Activated CD4-positive, alpha-beta T cell treated with anti-CD3 and anti-CD28 coated beads for 36 hours (primary cell): ENCODE data around the gene NANOG. TPM values are rescaled to one million over a fixed set of nuclear protein-coding genes. Genes with fewer than 3 reads are reported as not detected.
A peak's percentile ranks its signal among the peaks of the same experiment; 100 is the strongest.
"Not testable (repeated sequence)": the region's sequence is repeated elsewhere in the genome, so short reads cannot be mapped to it uniquely, and the experiment has no call there.

ENCODE experiments used
- ATAC-seq: fragments of 200-7000 bp; cut with Tn5 transposase; one replicate; pipeline ENCODE4 v1.10.0; 2021; ENCODE audit warnings: mild to moderate bottlenecking, moderate library complexity
- CTCF ChIA-PET: fragments of 350-600 bp; sonication (Branson Sonifier 250); formaldehyde crosslinking; loops from one replicate; lab custom pipeline; 2021; ENCODE audit warnings: antibody characterized with exemption; lab: Charles Lee
- POLR2A ChIA-PET: fragments of 350-600 bp; sonication (Branson Sonifier 250); formaldehyde crosslinking; loops from one replicate; lab custom pipeline; 2021; ENCODE audit warnings: antibody characterized with exemption, inconsistent platforms; lab: Charles Lee
- DNase-seq: peaks from one replicate; pipeline ENCODE4 v3.0.0-alpha.2; 2020
- H3K27ac Mint-ChIP-seq: one replicate; pipeline ENCODE4 v1.8.0; 2021; ENCODE audit warnings: mixed read lengths
- H3K27me3 Mint-ChIP-seq: one replicate; pipeline ENCODE4 v1.8.0; 2021; ENCODE audit warnings: mixed read lengths
- H3K36me3 Mint-ChIP-seq: one replicate; pipeline ENCODE4 v1.8.0; 2021; ENCODE audit warnings: low read depth, mixed read lengths
- H3K4me1 Mint-ChIP-seq: one replicate; pipeline ENCODE4 v1.8.0; 2021; ENCODE audit warnings: mixed read lengths
- H3K4me3 Mint-ChIP-seq: one replicate; pipeline ENCODE4 v1.8.0; 2021; ENCODE audit warnings: mild to moderate bottlenecking, moderate library complexity, mixed read lengths
- H3K9me3 Mint-ChIP-seq: one replicate; pipeline ENCODE4 v1.8.0; 2021; ENCODE audit warnings: low read depth, mixed read lengths
- intact Hi-C, 2 experiments: fragments of 100-400 bp; cut with DNase I in 1 of 2; cut with micrococcal nuclease in 1 of 2; formaldehyde crosslinking; loops; one replicate each; pipeline versions ENCODE4 v1.14.2 to v1.15.1; 2022 to 2024; cut with DNase I, micrococcal nuclease
- total RNA-seq, 2 experiments: library from RNA; stranded (reverse); gene quantifications; one replicate each; pipeline ENCODE4 v1.2.3, GENCODE V29; 2021

Gene NANOG
- total RNA-seq, 2 experiments from 2014 or later, result not detected

GRCh38 chr12:7806319-7806718 is 17.1 kb downstream of the NANOG start:
- DNase-seq, H3K27me3 Mint-ChIP-seq, ATAC-seq, H3K4me1 Mint-ChIP-seq, POLR2A ChIA-PET, H3K4me3 Mint-ChIP-seq, H3K9me3 Mint-ChIP-seq, H3K27ac Mint-ChIP-seq, H3K36me3 Mint-ChIP-seq: not testable (repeated sequence)
- CTCF ChIA-PET, result interaction anchor here (0.6 to 6.3 kb wide), 24 partner anchors 8 to 860 kb away, joined by 3 to 55 read pairs (median 4); no protein-coding TSS in a partner anchor
- intact Hi-C loops, result loop anchor here (2.0 to 10.0 kb wide), 2 partner anchors 162 to 588 kb away; no protein-coding TSS in a partner anchor

DNA sequence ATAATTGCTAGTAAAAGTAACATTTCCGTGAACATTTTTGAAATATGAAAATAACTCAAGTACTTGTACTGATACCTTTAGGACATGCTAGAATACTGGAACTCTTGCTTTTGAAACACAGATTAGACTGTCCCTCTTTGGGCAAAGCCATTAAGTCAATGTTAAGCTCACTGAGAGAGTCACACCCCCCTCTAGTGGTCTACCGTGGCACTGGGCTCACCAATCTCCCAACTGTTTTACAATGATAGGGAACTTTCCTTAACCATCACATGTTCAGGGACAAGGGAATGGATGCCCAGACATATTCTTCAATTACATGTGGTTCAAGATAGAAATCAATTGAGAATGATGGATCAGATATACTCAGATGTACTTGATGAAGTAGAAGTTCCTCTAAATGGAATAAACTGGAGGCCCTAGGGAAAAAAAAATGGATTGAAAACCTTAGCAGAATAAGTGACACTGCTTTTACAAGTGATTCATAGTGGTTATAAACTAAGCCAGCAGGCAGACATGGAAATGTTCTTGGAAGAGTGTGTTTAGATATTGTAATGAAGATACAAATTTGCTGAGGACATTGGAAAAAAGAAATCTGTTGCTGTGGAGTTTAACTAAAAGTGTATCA is 17.8 kb downstream of the NANOG start:
- H3K4me3 Mint-ChIP-seq, result no peak overlapping the region
- intact Hi-C loops, result loop anchor here (1.0 to 10.0 kb wide), 4 partner anchors 130 to 588 kb away; no protein-coding TSS in a partner anchor
- ChIA-PET CTCF (interaction anchor here (0.6 to 6.3 kb wide), 23 partner anchors 7 to 859 kb away, joined by 3 to 55 read pairs (median 4); no protein-coding TSS in a partner anchor), POLR2A (no interaction called here)
- H3K27me3 Mint-ChIP-seq, result peaks cover 2% of the 10 kb centered on the region
- H3K27ac Mint-ChIP-seq, result no peak overlapping the region
- H3K36me3 Mint-ChIP-seq, result no peaks in the 10 kb centered on the region
- H3K4me1 Mint-ChIP-seq, result no peaks in the 10 kb centered on the region
- DNase-seq, result peak; percentile 81
- H3K9me3 Mint-ChIP-seq, result no peaks in the 10 kb centered on the region
- peak; percentile 66 for ATAC-seq

GRCh38 chr12:7825754-7826153 is 36.6 kb downstream of the NANOG start:
- H3K4me1 Mint-ChIP-seq, intact Hi-C loops, H3K36me3 Mint-ChIP-seq, CTCF ChIA-PET, H3K9me3 Mint-ChIP-seq, ATAC-seq, H3K27me3 Mint-ChIP-seq, H3K4me3 Mint-ChIP-seq, DNase-seq, POLR2A ChIA-PET, H3K27ac Mint-ChIP-seq: not testable (repeated sequence)

- H3K27ac Mint-ChIP-seq, H3K27me3 Mint-ChIP-seq, H3K4me3 Mint-ChIP-seq, DNase-seq, H3K4me1 Mint-ChIP-seq, H3K9me3 Mint-ChIP-seq, POLR2A ChIA-PET, ATAC-seq, H3K36me3 Mint-ChIP-seq: not testable (repeated sequence)
- intact Hi-C loops, result loop anchor here in 1 of 2 experiments (5.0 kb wide), 1 partner anchor 248 kb away; no protein-coding TSS in a partner anchor
- CTCF ChIA-PET, result interaction anchor here (1.2 kb wide), 1 partner anchor 28 kb away, joined by 3 read pairs; no protein-coding TSS in a partner anchor
Observed at GRCh38 chr12:7829737-7830136, 40.5 kb downstream of the NANOG start.

- ATAC-seq (peak; percentile 92), DNase-seq (peak; percentile 61)
- intact Hi-C loops, result loop anchor here in 1 of 2 experiments (1.0 to 5.0 kb wide), 2 partner anchors 163 to 245 kb away; no protein-coding TSS in a partner anchor
- Mint-ChIP-seq H3K36me3 (no peaks in the 10 kb centered on the region), H3K4me3 (no peak overlapping the region), H3K4me1 (peaks cover 3% of the 10 kb centered on the region), H3K9me3 (no peaks in the 10 kb centered on the region), H3K27me3 (no peaks in the 10 kb centered on the region), H3K27ac (no peak overlapping the region)
- ChIA-PET POLR2A (no interaction called here), CTCF (interaction anchor here (0.7 to 2.6 kb wide), 5 partner anchors 10 to 246 kb away, joined by 3 to 9 read pairs (median 5); no protein-coding TSS in a partner anchor)
Observed at GRCh38 chr12:7832059-7832696, 43.0 kb downstream of the NANOG start.

GRCh38 chr12:7833201-7833600 is 44.0 kb downstream of the NANOG start:
- H3K36me3 Mint-ChIP-seq, H3K9me3 Mint-ChIP-seq, H3K27me3 Mint-ChIP-seq, POLR2A ChIA-PET, ATAC-seq, H3K4me3 Mint-ChIP-seq, H3K27ac Mint-ChIP-seq, DNase-seq, H3K4me1 Mint-ChIP-seq: not testable (repeated sequence)
- intact Hi-C loops, result loop anchor here in 1 of 2 experiments (5.0 kb wide), 1 partner anchor 244 kb away; no protein-coding TSS in a partner anchor
- CTCF ChIA-PET, result interaction anchor here (2.6 kb wide), 1 partner anchor 11 kb away, joined by 9 read pairs; no protein-coding TSS in a partner anchor

DNA sequence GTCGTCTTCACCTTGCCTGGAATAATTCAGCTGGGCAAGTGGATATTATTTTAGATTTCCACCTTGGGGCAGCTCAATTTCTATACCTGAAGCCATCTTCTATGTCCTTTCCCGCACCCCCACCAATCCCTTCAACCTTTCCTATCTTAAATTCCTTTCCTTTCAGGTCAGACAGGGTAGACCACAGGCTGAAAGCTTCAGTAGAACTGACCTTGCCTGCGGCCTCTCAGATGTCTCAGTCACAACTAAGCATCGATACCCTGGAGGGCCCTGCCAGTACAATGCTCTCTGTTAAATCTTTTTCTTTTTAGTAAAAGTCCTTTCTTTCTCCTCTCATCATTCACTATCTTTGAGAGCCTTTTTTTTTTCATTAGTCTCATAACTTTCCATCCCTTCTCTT is 44.6 kb downstream of the NANOG start:
- intact Hi-C loops, result loop anchor here in 1 of 2 experiments (5.0 kb wide), 1 partner anchor 243 kb away; no protein-coding TSS in a partner anchor

DNA sequence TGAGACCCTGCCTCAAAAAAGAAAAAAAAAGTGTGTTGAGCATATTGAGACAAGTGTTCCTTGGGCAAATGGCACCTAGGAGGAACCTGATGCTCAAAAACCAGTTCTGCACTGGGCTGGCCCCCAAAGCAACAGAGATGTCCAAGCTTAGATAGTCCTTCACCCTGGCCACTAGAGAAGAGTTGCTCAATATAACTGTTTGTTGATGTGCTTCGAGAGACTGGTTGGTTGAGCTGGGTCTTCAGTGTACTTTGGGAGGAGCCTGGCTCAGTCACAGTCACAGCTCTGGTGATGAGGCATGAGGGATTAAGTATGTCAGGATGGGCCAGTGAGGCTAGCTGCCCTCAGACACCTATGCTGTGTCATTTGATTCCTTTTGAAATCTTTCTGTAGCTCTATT is 45.5 kb downstream of the NANOG start:
- no peaks in the 10 kb centered on the region for H3K9me3 Mint-ChIP-seq
- intact Hi-C loops, result loop anchor here in 1 of 2 experiments (5.0 kb wide), 1 partner anchor 243 kb away; no protein-coding TSS in a partner anchor
- ATAC-seq (no peak), DNase-seq (no peak)
- no peak overlapping the region for H3K27ac Mint-ChIP-seq
- no peak overlapping the region for H3K4me3 Mint-ChIP-seq
- ChIA-PET CTCF (interaction anchor here (0.6 to 1.1 kb wide), 3 partner anchors 8 to 890 kb away, joined by 3 to 4 read pairs (median 3); no protein-coding TSS in a partner anchor), POLR2A (no interaction called here)
- no peaks in the 10 kb centered on the region for H3K36me3 Mint-ChIP-seq
- H3K4me1 Mint-ChIP-seq, result peaks cover 3% of the 10 kb centered on the region
- H3K27me3 Mint-ChIP-seq, result no peaks in the 10 kb centered on the region

More for the DNA sequence above, 44.6 kb downstream of the NANOG start:
- DNase-seq, result no peak
- H3K36me3 Mint-ChIP-seq, result no peaks in the 10 kb centered on the region
- H3K9me3 Mint-ChIP-seq, result no peaks in the 10 kb centered on the region
- no peaks in the 10 kb centered on the region for H3K27me3 Mint-ChIP-seq
- peaks cover 3% of the 10 kb centered on the region for H3K4me1 Mint-ChIP-seq
- CTCF ChIA-PET, result interaction anchor here (0.5 to 2.6 kb wide), 5 partner anchors 9 to 623 kb away, joined by 3 to 9 read pairs (median 3); no protein-coding TSS in a partner anchor
- no peak for ATAC-seq
- POLR2A ChIA-PET, result no interaction called here
- H3K27ac Mint-ChIP-seq, result no peak overlapping the region
- H3K4me3 Mint-ChIP-seq, result no peak overlapping the region

- Mint-ChIP-seq H3K27me3 (no peaks in the 10 kb centered on the region), H3K4me1 (peaks cover 3% of the 10 kb centered on the region), H3K9me3 (no peaks in the 10 kb centered on the region), H3K4me3 (no peak overlapping the region), H3K27ac (no peak overlapping the region), H3K36me3 (no peaks in the 10 kb centered on the region)
- ATAC-seq, result no peak
- DNase-seq, result no peak
- intact Hi-C loops, result no loop called here
- ChIA-PET POLR2A (no interaction called here), CTCF (interaction anchor here (1.1 kb wide), 1 partner anchor 243 kb away, joined by 4 read pairs; no protein-coding TSS in a partner anchor)
Observed at GRCh38 chr12:7835116-7835515, 45.9 kb downstream of the NANOG start.

GRCh38 chr12:7835766-7836165 is 46.6 kb downstream of the NANOG start:
- POLR2A ChIA-PET, result no interaction called here
- no peak overlapping the region for H3K4me3 Mint-ChIP-seq
- no peaks in the 10 kb centered on the region for H3K9me3 Mint-ChIP-seq
- CTCF ChIA-PET, result interaction anchor here (0.6 kb wide), 1 partner anchor 216 kb away, joined by 3 read pairs; no protein-coding TSS in a partner anchor
- H3K27ac Mint-ChIP-seq, result no peak overlapping the region
- no peak for ATAC-seq
- no peaks in the 10 kb centered on the region for H3K36me3 Mint-ChIP-seq
- H3K4me1 Mint-ChIP-seq, result peaks cover 3% of the 10 kb centered on the region
- DNase-seq, result no peak
- intact Hi-C loops, result no loop called here
- H3K27me3 Mint-ChIP-seq, result no peaks in the 10 kb centered on the region

DNA sequence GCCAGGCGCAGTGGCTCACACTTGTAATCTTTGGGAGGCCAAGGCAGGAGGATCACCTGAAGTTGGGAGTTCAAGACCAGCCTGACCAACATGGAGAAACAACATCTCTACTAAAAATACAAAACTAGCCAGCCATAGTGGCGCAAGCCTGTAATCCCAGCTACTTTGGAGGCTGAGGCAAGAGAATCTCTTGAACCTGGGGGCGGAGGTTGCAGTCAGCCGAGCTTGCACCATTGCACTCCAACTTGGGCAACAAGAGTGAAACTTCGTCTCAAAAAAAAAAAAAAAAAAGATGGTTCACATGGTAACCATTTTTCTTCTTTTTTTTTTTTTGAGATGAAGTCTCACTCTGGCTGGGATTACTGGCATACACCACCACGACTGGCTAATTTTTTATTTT is 48.2 kb downstream of the NANOG start:
- H3K27me3 Mint-ChIP-seq, result peaks cover 4% of the 10 kb centered on the region
- no peak overlapping the region for H3K4me3 Mint-ChIP-seq
- POLR2A ChIA-PET, result no interaction called here
- no peaks in the 10 kb centered on the region for H3K36me3 Mint-ChIP-seq
- no peak overlapping the region for H3K27ac Mint-ChIP-seq
- intact Hi-C loops, result no loop called here
- no peak for ATAC-seq
- peaks cover 2% of the 10 kb centered on the region for H3K4me1 Mint-ChIP-seq
- no peaks in the 10 kb centered on the region for H3K9me3 Mint-ChIP-seq
- no peak for DNase-seq
- CTCF ChIA-PET, result interaction anchor here (0.7 kb wide), 1 partner anchor 310 kb away, joined by 3 read pairs; no protein-coding TSS in a partner anchor
